GM13977 (cell line): ENCODE measurements around the gene PHF19.

ENCODE experiments used
- DNase-seq: peaks from one replicate; pipeline ENCODE4 v3.0.0; 2012; ENCODE audit warnings: low spot score
- in situ Hi-C: fragments of 300-500 bp; cut with MboI; formaldehyde crosslinking; loops from one replicate; pipeline ENCODE4 v1.12.0; 2022; ENCODE audit warnings: low sequenced_read_pairs, low pct_unique_long_range_greater_than_20kb, mixed read lengths, inconsistent platforms; ENCODE audit not compliant: unreplicated experiment
- TF ChIP-seq, protein P1 (sequence below): IDR thresholded peaks from 2 replicates; pipeline ENCODE4 v1.5.1; 2012; ENCODE audit warnings: mild to moderate bottlenecking, control low read depth; ENCODE audit not compliant: insufficient read depth; ENCODE audit errors: extremely low read depth, missing control alignments

Gene PHF19

DNA sequence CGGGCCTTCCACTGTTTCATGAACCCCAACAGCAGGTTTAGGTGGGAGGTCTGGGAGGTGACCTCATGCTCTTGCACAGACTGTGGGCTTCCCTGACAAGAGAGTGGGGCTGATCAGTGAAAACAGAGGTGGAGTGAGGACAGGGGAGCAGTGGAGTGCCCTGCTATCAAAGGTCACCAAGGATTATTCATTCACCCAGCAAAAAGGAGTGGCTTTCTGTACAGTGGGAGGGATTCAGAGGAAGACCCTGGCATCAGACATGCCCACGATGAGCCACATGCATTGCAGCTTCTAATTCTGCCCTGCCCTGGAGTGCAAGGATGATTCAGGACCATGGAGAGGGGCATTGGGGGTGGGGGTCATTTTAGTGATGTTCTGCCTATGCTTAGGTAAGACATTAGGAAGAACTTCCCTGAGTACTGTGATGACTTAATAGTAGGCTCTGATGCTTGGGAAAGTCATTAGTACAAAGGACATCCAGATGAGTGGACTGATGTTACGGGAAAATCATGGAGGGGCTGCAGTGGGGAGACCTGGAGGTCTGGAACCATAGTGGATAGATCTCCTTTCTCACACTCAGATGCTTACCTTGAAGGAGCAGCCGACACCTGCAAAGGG lies 36.8 kb upstream of the PHF19 start:
- TF ChIP-seq, protein P1, sequence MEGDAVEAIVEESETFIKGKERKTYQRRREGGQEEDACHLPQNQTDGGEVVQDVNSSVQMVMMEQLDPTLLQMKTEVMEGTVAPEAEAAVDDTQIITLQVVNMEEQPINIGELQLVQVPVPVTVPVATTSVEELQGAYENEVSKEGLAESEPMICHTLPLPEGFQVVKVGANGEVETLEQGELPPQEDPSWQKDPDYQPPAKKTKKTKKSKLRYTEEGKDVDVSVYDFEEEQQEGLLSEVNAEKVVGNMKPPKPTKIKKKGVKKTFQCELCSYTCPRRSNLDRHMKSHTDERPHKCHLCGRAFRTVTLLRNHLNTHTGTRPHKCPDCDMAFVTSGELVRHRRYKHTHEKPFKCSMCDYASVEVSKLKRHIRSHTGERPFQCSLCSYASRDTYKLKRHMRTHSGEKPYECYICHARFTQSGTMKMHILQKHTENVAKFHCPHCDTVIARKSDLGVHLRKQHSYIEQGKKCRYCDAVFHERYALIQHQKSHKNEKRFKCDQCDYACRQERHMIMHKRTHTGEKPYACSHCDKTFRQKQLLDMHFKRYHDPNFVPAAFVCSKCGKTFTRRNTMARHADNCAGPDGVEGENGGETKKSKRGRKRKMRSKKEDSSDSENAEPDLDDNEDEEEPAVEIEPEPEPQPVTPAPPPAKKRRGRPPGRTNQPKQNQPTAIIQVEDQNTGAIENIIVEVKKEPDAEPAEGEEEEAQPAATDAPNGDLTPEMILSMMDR = no peak
- in situ Hi-C loops = no loop called here
- DNase-seq = no peak

DNA sequence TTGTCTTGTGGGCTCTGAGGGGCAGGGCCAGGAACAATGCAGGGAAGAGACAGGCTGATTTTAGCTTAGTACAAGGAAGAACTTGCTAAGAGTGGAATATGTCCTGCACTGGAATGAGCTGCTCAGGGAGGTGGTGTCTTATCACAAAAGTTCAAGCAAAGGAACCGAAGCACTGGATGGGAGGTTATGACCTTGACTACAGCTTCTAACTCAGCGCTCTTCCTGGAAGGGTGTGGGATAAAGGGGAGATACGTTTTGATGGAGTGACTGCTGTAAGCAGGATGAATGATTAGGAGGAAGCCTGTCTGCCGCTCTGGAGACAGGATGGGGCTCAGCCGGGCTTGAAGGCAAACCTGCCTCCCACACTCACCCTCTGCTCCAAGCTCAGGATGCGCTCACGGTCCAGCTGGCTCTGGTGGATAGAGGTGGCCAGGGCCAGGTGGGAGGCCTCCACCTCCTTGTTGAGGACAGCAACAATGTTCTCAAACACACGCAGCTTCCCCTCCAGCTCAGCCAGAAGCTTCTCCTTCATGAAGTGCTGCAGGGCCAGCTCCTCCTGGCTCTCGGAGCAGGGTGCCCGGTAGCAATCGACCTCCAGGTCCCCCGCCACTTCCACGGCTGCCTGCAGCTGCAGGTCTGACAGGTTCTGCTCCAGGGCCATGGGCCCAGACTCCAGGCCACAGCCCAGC lies 36.1 kb upstream of the PHF19 start:
- in situ Hi-C loops = no loop called here
- TF ChIP-seq, protein P1 = no peak
- no peak for DNase-seq

DNA sequence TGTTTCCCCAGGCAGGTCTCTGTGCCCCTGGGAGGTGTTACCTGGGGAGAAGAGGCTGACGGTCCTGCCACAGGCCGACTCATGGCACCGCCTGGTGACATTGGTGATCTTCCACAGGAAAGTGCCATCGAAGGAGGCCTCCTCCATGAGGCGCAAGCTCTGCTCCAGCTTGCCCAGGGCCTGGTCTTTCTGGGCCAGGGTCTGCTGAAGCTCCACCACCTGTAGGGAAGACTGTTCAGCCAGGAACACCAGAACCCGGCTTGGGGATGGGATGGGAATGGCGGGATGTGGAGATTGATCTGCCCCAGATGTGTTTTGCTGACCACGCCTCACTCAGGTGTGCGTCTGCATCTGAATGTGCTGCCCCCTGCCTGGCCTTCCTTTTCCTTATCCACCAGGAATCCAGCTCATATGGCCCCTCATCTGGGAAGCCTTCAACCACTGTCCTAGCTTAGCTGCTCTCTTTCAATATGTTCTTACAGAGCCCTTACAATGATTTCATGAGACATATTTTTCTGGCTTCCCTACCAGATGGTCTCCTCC lies 34.4 kb upstream of the PHF19 start:
- no peak for DNase-seq
- TF ChIP-seq, protein P1 = no peak
- in situ Hi-C loops = no loop called here

DNA sequence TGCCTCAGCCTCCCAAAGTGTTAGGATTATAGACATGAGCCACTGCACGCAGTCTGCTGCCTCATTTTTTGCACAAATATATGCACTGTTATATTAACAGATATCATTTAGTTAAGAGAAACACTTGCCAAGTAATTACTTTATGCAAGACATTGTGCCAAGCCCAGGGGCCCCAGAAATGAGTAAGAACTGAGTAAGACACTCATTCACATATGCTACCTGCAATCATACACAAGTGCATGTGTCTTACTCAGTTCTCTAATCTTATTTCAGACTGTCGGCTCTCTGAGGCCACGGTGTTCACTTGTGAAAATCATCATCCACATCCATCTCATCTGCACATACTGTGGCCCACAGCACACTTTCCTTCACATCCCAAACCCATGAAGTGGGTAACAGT lies 33.7 kb upstream of the PHF19 start:
- in situ Hi-C loops = no loop called here
- DNase-seq = no peak
- TF ChIP-seq, protein P1 = no peak

DNA sequence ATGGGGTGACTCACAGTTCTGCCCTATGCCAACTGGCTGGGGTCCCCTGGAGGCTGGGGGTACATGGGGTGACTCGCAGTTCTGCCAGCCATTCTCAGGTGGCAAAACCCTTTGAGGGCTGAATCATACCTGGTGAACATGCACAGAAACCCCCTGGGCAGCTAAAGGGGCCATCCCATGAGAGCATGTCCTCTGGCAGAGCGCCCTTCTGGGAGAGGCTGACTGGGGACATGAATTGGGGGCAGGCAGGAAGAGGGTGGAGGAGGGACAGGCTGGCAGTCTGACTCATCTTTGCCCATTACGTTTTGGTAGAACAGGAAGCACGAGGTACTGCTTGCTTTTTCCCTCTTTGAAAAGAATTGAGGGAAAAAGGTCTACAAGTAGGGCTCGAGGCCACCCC lies 32.9 kb upstream of the PHF19 start:
- DNase-seq = no peak
- TF ChIP-seq, protein P1 = no peak
- in situ Hi-C loops = no loop called here

DNA sequence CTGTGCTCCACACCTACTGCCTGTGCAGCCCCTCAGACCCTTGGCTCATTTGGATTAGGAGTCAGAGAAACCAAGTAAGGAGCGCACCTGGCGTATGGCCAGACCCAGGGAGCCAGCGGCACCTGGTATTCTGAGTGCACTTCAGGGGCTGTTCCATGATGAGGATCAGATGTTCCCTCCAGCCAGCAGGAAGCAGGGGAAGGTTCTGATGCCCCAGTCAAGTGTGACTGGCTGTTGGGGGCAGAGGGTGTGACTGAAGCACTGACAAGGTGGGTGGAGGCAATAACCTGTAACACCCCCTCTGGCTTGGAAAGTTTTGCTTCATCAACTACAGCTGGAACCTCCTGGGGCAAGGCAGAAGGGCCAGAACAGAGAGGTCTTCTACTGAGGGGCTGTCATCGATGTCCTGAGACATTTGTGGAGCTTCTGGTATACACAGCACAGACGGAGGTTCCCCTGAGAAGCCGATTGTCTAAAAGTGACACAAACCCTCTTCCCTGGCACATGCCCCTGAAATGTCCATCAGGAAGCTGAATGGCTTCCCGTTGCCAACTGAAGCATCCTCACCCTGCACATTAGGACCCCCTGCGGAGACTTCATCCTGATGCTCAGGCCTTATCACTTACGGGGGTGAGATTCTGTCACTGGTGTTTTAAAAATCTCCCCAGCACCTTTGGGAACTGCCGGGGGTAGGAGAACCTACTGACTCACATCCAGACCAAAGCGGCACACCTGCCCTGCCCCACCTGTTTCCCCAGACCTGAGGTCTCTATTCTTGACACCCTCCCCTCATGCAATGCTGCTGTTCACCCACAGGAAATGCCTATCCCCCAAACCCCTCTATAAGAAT lies 28.6 kb upstream of the PHF19 start:
- in situ Hi-C loops = no loop called here
- DNase-seq = no peak
- TF ChIP-seq, protein P1 = no peak
